GM23338 (cell line): ENCODE results near the gene GGT7. TPM values are rescaled to one million over a fixed set of nuclear protein-coding genes. Genes with fewer than 3 reads are reported as not detected.
"Not testable (repeated sequence)": the region's sequence is repeated elsewhere in the genome, so short reads cannot be mapped to it uniquely, and the experiment has no call there.

Experiments
- ATAC-seq: fragments of 200-7000 bp; cut with Tn5 transposase; 3 replicates; pipeline ENCODE4 v1.9.1; 2020
- DNase-seq: peaks from one replicate; pipeline ENCODE4 v3.0.0-alpha.2; 2015; ENCODE audit warnings: low spot score
- H2AFZ ChIP-seq: fragments of 200-600 bp; sonication (generic); 2 replicates; pipeline ENCODE4 v1.8.0; 2016; ENCODE audit warnings: antibody characterized with exemption, mild to moderate bottlenecking, moderate library complexity
- H3F3A ChIP-seq: fragments of 200-600 bp; sonication (generic); replicated peaks from 2 replicates; pipeline ENCODE4 v1.8.0; 2017; ENCODE audit warnings: antibody characterized with exemption, mixed run types, low read depth
- H3K27ac ChIP-seq: fragments of 200-600 bp; sonication (generic); 2 replicates; pipeline ENCODE4 v1.6.1; 2016; ENCODE audit warnings: low read depth
- H3K27me3 ChIP-seq: fragments of 200-600 bp; sonication (generic); 2 replicates; pipeline ENCODE4 v1.8.0; 2016; ENCODE audit warnings: mild to moderate bottlenecking, mixed run types, moderate library complexity; ENCODE audit not compliant: insufficient read depth
- H3K36me3 ChIP-seq: fragments of 200-600 bp; sonication (generic); 2 replicates; pipeline ENCODE4 v1.8.0; 2016; ENCODE audit warnings: mild to moderate bottlenecking; ENCODE audit not compliant: insufficient read depth
- H3K4me1 ChIP-seq: fragments of 200-600 bp; sonication (generic); 2 replicates; pipeline ENCODE4 v1.8.0; 2016; ENCODE audit warnings: mild to moderate bottlenecking, moderate library complexity; ENCODE audit not compliant: insufficient read depth
- H3K4me2 ChIP-seq: fragments of 200-600 bp; sonication (generic); 2 replicates; pipeline ENCODE4 v1.7.1; 2017; ENCODE audit warnings: mixed run types
- H3K4me3 ChIP-seq: fragments of 200-600 bp; sonication (generic); 2 replicates; pipeline ENCODE4 v1.6.1; 2016; ENCODE audit warnings: mixed run types
- H3K79me2 ChIP-seq: fragments of 200-600 bp; sonication (generic); replicated peaks from 2 replicates; pipeline ENCODE4 v1.8.0; 2017; ENCODE audit warnings: mild to moderate bottlenecking; ENCODE audit not compliant: insufficient read depth
- H3K9me2 ChIP-seq: fragments of 200-600 bp; sonication (generic); 2 replicates; pipeline ENCODE4 v1.8.0; 2017; ENCODE audit not compliant: insufficient read depth
- H4K20me1 ChIP-seq: fragments of 200-600 bp; sonication (generic); replicated peaks from 2 replicates; pipeline ENCODE4 v1.8.0; 2017; ENCODE audit warnings: mild to moderate bottlenecking; ENCODE audit not compliant: insufficient read depth
- H3K27ac Mint-ChIP-seq: 2 replicates; pipeline ENCODE4 v1.8.0; 2020; ENCODE audit warnings: inconsistent platforms, mild to moderate bottlenecking, moderate library complexity, mixed read lengths
- H3K27me3 Mint-ChIP-seq: 3 replicates; pipeline ENCODE4 v1.8.0; 2022; ENCODE audit warnings: low read depth, mild to moderate bottlenecking, moderate library complexity, mixed read lengths, inconsistent platforms; ENCODE audit not compliant: insufficient read depth, poor library complexity
- H3K36me3 Mint-ChIP-seq: 3 replicates; pipeline ENCODE4 v1.8.0; 2021; ENCODE audit warnings: low read depth, mild to moderate bottlenecking, inconsistent platforms, moderate library complexity, mixed read lengths
- H3K4me1 Mint-ChIP-seq: 3 replicates; pipeline ENCODE4 v1.8.0; 2020; ENCODE audit warnings: mild to moderate bottlenecking, inconsistent platforms, mixed read lengths
- H3K4me3 Mint-ChIP-seq: 3 replicates; pipeline ENCODE4 v1.8.0; 2021; ENCODE audit warnings: moderate library complexity, mild to moderate bottlenecking, inconsistent platforms, mixed read lengths
- H3K9me3 Mint-ChIP-seq: 3 replicates; pipeline ENCODE4 v1.8.0; 2020; ENCODE audit warnings: moderate library complexity, mild to moderate bottlenecking, inconsistent platforms, mixed read lengths
- CREB1 ChIP-seq: fragments of 250-450 bp; sonication (Bioruptor Pico); IDR thresholded peaks from 2 replicates; pipeline ENCODE4 v1.5.0; 2020; ENCODE audit warnings: low read depth, mild to moderate bottlenecking, moderate library complexity
- CTCF ChIP-seq, 2 experiments: fragments of 200-600 bp in 1 of 2; sonication (generic) in 1 of 2; conservative IDR thresholded peaks; 2 replicates each; pipeline versions ENCODE4 v1.5.1 to v1.6.1; 2016 to 2017; ENCODE audit warnings: antibody characterized with exemption in 2 of 2, low read depth in 2 of 2, mild to moderate bottlenecking in 2 of 2, moderate library complexity in 1 of 2
- ETS1 ChIP-seq: IDR thresholded peaks from 2 replicates; pipeline ENCODE4 v1.6.1; 2016; ENCODE audit warnings: antibody characterized with exemption
- EZH2 ChIP-seq: fragments of 200-600 bp; sonication (generic); IDR thresholded peaks from one replicate; pipeline ENCODE4 v1.8.0; 2017; ENCODE audit warnings: antibody characterized with exemption, mild to moderate bottlenecking, low read depth; ENCODE audit not compliant: unreplicated experiment
- EZH2phosphoT487 ChIP-seq: fragments of 200-600 bp; sonication (generic); IDR thresholded peaks from one replicate; pipeline ENCODE4 v1.8.1; 2018; ENCODE audit warnings: antibody characterized with exemption; ENCODE audit not compliant: unreplicated experiment
- JUNB ChIP-seq: IDR thresholded peaks from one replicate; pipeline ENCODE4 v1.6.1; 2016; ENCODE audit warnings: antibody characterized with exemption; ENCODE audit not compliant: unreplicated experiment
- POLR2AphosphoS5 ChIP-seq: IDR thresholded peaks from 2 replicates; pipeline ENCODE4 v1.6.1; 2016; ENCODE audit warnings: antibody characterized with exemption, low read depth
- REST ChIP-seq: IDR thresholded peaks from one replicate; pipeline ENCODE4 v1.6.1; 2018; ENCODE audit warnings: antibody characterized with exemption; ENCODE audit not compliant: unreplicated experiment
- STAT1 ChIP-seq: IDR thresholded peaks from one replicate; pipeline ENCODE4 v1.6.1; 2016; ENCODE audit warnings: antibody characterized with exemption; ENCODE audit not compliant: unreplicated experiment
- ZNF114 ChIP-seq: fragments of 250-450 bp; sonication (Bioruptor Pico); IDR thresholded peaks from 2 replicates; pipeline ENCODE4 v1.5.0; 2020; ENCODE audit warnings: mild to moderate bottlenecking, moderate library complexity
- polyA plus RNA-seq: library from polyadenylated mRNA; unstranded; fragments of >200 nt; fragmentation: Nextera tagmentation; extraction: Ambion mirVana; gene quantifications from 2 replicates; pipeline ENCODE4 v1.2.1, GENCODE V29; 2016
- total RNA-seq: library from RNA; depleted of rRNA; stranded (reverse); fragments of >200 nt; shearing (Covaris generic); gene quantifications from 2 replicates; pipeline ENCODE4 v1.2.3, GENCODE V29; 2014

GGT7 gene
- total and polyA plus RNA-seq, 2 experiments from 2014 or later = 23.6 to 24.6 TPM

- no peak for TF ChIP-seq CTCF (conservative IDR thresholded peaks at IDR 0.05; ENCODE audit: low read depth in 2 of 2)
- TF ChIP-seq CREB1 (CRISPR knock-in tag) = no peak
- TF ChIP-seq POLR2AphosphoS5 = no peak
Observed at GRCh38 chr20:34808583-34808982, 64.1 kb downstream of the GGT7 start (continued).

GRCh38 chr20:34807944-34808465 is 64.7 kb downstream of the GGT7 start:
- H3K27ac ChIP-seq, ATAC-seq, H3K79me2 ChIP-seq: not testable (repeated sequence)

GRCh38 chr20:34806255-34806654 is 66.4 kb downstream of the GGT7 start:
- Histone ChIP-seq H3K4me1 (peaks cover 4% of the 10 kb centered on the region; the same call in 1 of the 2 replicates), H3K4me3 (no peak overlapping the region), H3K27me3 (no peaks in the 10 kb centered on the region), H3K9me2 (no peaks in the 10 kb centered on the region), H4K20me1 (no peaks in the 10 kb centered on the region), H3K36me3 (no peaks in the 10 kb centered on the region), H3K27ac (no peak overlapping the region), H3K79me2 (no peaks in the 10 kb centered on the region), H3K4me2 (no peak overlapping the region), H3F3A (no peaks in the 10 kb centered on the region), H2AFZ (no peak overlapping the region)
- no peaks in the 10 kb centered on the region for H3K9me3 Mint-ChIP-seq
- no peak overlapping the region for H3K27ac Mint-ChIP-seq
- no peaks in the 10 kb centered on the region for H3K27me3 Mint-ChIP-seq
- peaks cover 4% of the 10 kb centered on the region; the same call in 2 of the 3 replicates for H3K4me1 Mint-ChIP-seq
- no peak for DNase-seq
- no peak for ATAC-seq
- H3K4me3 Mint-ChIP-seq = no peak overlapping the region
- H3K36me3 Mint-ChIP-seq = no peaks in the 10 kb centered on the region
- TF ChIP-seq ZNF114 (no peak), JUNB (no peak), ETS1 (no peak), CTCF (conservative IDR thresholded peaks at IDR 0.05; ENCODE audit: low read depth in 2 of 2) (no peak), EZH2phosphoT487 (no peak), STAT1 (no peak), CREB1 (CRISPR knock-in tag) (no peak), REST (no peak), EZH2 (no peak)

More at GRCh38 chr20:34807944-34808465, 64.7 kb downstream of the GGT7 start:
- H3K27me3 ChIP-seq, H3K27ac Mint-ChIP-seq, H3F3A ChIP-seq, H3K9me2 ChIP-seq, H3K9me3 Mint-ChIP-seq, H3K36me3 Mint-ChIP-seq, H3K4me1 ChIP-seq, H3K4me1 Mint-ChIP-seq, H3K36me3 ChIP-seq, H4K20me1 ChIP-seq, H3K4me3 ChIP-seq, H2AFZ ChIP-seq, H3K4me3 Mint-ChIP-seq, DNase-seq, H3K27me3 Mint-ChIP-seq, H3K4me2 ChIP-seq: not testable (repeated sequence)
